Panc1 (cell line): ENCODE measurements around the gene GPR37L1.

ENCODE experiments used
- POLR2AphosphoS5 ChIP-seq: IDR thresholded peaks from 2 replicates; pipeline ENCODE4 v1.6.1; 2012; ENCODE audit warnings: mild to moderate bottlenecking, low read depth, low read length, moderate library complexity
- SIN3A ChIP-seq: IDR thresholded peaks from 2 replicates; pipeline ENCODE4 v1.6.1; 2012; ENCODE audit warnings: low read depth, mild to moderate bottlenecking, low read length, moderate library complexity, borderline replicate concordance; ENCODE audit not compliant: insufficient read depth
- TF ChIP-seq, protein P1 (sequence below): fragments of 450-650 bp; IDR thresholded peaks from 2 replicates; pipeline ENCODE4 v1.5.1; 2017; ENCODE audit warnings: mild to moderate bottlenecking
- TF ChIP-seq, protein P2 (sequence below), 2 experiments: IDR thresholded peaks; 2 replicates each; pipeline ENCODE4 v1.6.1; 2011 to 2012; ENCODE audit warnings: low read depth in 2 of 2, control low read depth in 1 of 2, low read length in 1 of 2, mild to moderate bottlenecking in 1 of 2, moderate library complexity in 1 of 2; ENCODE audit not compliant: insufficient read depth in 1 of 2

DNA sequence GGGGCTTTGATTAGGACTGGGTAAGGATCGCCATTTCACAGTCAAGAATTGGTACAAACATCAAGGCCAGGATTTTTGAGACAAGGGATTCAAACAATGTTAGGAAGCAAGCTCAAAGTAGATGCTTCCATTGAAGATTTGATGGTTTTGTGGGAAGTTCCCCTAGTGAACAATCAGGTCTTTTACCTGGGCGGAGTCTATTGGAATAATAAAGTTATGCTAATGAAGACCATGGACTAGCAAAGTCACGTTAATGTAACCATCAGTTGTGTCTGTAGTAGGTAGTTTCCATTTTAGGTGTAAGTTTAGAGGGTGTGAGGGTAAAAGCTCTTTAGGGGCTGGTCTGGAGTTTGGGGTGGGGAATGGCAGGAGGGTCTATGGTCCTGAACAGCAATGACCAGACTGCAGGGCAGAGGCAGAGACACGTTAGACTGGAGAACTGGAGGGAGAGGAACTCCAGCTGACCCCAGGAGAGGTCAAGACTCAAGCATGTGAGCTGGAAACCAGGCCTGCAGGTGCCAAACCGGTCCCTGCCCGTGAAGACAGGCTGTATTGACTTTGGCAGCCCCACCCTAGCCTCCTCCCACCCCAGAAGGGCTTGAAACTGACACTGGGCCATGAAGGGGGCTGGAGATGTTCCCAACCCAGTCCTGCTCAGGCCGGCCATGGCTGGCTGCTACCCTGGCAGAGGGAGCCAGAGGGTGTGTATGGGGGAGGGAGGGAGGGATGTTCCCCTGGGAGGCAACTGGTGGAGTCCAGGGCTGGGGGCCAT is 36.0 kb upstream of the GPR37L1 start:
- TF ChIP-seq, protein P1, sequence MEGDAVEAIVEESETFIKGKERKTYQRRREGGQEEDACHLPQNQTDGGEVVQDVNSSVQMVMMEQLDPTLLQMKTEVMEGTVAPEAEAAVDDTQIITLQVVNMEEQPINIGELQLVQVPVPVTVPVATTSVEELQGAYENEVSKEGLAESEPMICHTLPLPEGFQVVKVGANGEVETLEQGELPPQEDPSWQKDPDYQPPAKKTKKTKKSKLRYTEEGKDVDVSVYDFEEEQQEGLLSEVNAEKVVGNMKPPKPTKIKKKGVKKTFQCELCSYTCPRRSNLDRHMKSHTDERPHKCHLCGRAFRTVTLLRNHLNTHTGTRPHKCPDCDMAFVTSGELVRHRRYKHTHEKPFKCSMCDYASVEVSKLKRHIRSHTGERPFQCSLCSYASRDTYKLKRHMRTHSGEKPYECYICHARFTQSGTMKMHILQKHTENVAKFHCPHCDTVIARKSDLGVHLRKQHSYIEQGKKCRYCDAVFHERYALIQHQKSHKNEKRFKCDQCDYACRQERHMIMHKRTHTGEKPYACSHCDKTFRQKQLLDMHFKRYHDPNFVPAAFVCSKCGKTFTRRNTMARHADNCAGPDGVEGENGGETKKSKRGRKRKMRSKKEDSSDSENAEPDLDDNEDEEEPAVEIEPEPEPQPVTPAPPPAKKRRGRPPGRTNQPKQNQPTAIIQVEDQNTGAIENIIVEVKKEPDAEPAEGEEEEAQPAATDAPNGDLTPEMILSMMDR, result no peak
- TF ChIP-seq POLR2AphosphoS5 (no peak), SIN3A (no peak)
- TF ChIP-seq, protein P2, sequence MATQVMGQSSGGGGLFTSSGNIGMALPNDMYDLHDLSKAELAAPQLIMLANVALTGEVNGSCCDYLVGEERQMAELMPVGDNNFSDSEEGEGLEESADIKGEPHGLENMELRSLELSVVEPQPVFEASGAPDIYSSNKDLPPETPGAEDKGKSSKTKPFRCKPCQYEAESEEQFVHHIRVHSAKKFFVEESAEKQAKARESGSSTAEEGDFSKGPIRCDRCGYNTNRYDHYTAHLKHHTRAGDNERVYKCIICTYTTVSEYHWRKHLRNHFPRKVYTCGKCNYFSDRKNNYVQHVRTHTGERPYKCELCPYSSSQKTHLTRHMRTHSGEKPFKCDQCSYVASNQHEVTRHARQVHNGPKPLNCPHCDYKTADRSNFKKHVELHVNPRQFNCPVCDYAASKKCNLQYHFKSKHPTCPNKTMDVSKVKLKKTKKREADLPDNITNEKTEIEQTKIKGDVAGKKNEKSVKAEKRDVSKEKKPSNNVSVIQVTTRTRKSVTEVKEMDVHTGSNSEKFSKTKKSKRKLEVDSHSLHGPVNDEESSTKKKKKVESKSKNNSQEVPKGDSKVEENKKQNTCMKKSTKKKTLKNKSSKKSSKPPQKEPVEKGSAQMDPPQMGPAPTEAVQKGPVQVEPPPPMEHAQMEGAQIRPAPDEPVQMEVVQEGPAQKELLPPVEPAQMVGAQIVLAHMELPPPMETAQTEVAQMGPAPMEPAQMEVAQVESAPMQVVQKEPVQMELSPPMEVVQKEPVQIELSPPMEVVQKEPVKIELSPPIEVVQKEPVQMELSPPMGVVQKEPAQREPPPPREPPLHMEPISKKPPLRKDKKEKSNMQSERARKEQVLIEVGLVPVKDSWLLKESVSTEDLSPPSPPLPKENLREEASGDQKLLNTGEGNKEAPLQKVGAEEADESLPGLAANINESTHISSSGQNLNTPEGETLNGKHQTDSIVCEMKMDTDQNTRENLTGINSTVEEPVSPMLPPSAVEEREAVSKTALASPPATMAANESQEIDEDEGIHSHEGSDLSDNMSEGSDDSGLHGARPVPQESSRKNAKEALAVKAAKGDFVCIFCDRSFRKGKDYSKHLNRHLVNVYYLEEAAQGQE (IDR thresholded peaks at IDR 0.05; ENCODE audit: insufficient read depth in 1 of 2, low read depth in 2 of 2, low read length in 1 of 2), result no peak
